ENCODE data around the gene NRDC. TPM values are rescaled to one million over a fixed set of nuclear protein-coding genes. Genes with fewer than 3 reads are reported as not detected.

Gene NRDC, protein sequence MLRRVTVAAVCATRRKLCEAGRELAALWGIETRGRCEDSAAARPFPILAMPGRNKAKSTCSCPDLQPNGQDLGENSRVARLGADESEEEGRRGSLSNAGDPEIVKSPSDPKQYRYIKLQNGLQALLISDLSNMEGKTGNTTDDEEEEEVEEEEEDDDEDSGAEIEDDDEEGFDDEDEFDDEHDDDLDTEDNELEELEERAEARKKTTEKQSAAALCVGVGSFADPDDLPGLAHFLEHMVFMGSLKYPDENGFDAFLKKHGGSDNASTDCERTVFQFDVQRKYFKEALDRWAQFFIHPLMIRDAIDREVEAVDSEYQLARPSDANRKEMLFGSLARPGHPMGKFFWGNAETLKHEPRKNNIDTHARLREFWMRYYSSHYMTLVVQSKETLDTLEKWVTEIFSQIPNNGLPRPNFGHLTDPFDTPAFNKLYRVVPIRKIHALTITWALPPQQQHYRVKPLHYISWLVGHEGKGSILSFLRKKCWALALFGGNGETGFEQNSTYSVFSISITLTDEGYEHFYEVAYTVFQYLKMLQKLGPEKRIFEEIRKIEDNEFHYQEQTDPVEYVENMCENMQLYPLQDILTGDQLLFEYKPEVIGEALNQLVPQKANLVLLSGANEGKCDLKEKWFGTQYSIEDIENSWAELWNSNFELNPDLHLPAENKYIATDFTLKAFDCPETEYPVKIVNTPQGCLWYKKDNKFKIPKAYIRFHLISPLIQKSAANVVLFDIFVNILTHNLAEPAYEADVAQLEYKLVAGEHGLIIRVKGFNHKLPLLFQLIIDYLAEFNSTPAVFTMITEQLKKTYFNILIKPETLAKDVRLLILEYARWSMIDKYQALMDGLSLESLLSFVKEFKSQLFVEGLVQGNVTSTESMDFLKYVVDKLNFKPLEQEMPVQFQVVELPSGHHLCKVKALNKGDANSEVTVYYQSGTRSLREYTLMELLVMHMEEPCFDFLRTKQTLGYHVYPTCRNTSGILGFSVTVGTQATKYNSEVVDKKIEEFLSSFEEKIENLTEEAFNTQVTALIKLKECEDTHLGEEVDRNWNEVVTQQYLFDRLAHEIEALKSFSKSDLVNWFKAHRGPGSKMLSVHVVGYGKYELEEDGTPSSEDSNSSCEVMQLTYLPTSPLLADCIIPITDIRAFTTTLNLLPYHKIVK
- total RNA-seq: 35.6 and 73.8 TPM in 2 replicates

DNA sequence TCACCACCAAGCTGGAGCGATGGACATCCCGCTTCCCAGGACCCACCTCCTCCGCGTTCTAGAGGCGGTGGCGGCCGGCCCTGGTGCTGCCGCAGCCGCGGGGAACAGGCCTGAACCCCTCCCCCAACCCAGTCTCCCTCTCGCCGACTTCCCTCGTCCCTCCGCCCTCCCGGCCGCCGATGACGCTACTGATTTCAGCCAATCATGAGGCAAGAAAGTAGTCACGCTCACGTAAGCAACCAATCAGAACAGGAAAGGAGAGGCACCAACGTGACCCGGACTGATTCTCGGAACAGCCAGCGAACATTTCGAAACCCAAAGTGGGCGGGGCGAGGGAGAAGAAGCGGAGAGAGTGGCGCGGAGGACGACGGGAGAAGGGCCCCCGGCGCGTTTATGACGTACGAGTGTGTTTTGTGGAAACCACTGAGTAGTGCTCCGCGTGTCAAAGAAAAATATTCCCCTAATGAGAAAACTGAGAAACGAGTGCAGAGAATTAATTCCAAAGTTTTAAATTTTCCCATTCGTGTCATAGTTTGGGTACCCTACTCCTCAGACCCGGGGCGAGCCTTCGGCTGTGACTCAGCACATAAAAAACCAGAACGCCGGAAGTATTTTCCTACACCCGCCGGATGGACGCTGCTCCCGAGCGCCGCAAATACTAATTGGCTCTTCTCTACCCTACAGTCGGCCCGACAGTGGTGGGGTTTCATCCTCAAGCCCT is at the start of gene NRDC:
NRDC (minus strand) TSS at position 112 of the 721 bp plus-strand sequence. CDS start 112 bp downstream, outside the sequence.

Other genes with a start within 250 kb of the NRDC start
- 0.32 and 5.4 TPM in 2 replicates for gene RAB3B, start 112.0 kb upstream of the NRDC start, total RNA-seq
- 6.8 and 9.9 TPM in 2 replicates for gene KTI12, start 155.1 kb upstream of the NRDC start, total RNA-seq
- 12.0 and 17.6 TPM in 2 replicates for gene TXNDC12, start 176.5 kb upstream of the NRDC start, total RNA-seq
- 24.3 and 24.6 TPM in 2 replicates for gene BTF3L4, start 177.6 kb upstream of the NRDC start, total RNA-seq

All from bladder microvascular endothelial cell (primary cell).